H1 (cell line): ENCODE results near the gene RAD51B. TPM values are rescaled to one million over a fixed set of nuclear protein-coding genes. Genes with fewer than 3 reads are reported as not detected.

Source experiments
- CTCF ChIA-PET: fragments of 300-600 bp; sonication (Branson Sonifier 250); formaldehyde crosslinking; loops from one replicate; lab custom pipeline; 2021; ENCODE audit not compliant: partially characterized antibody; lab: Charles Lee
- POLR2A ChIA-PET: fragments of 300-600 bp; sonication (Branson Sonifier 250); formaldehyde crosslinking; loops from one replicate; lab custom pipeline; 2021; ENCODE audit warnings: inconsistent platforms; ENCODE audit not compliant: partially characterized antibody; lab: Charles Lee
- DNase-seq, 2 experiments: peaks; one replicate each; pipeline versions ENCODE4 v3.0.0 to v3.0.0-alpha.2; 2010 to 2022; ENCODE audit warnings: low spot score in 2 of 2, low read depth in 1 of 2, mixed read lengths in 1 of 2
- FAIRE-seq: peaks from 2 replicates; lab custom pipeline; 2011; peaks lifted over from hg19 to GRCh38; lab: Jason Lieb, UNC
- H2AFZ ChIP-seq: 2 replicates; pipeline ENCODE4 v1.8.1; 2012; ENCODE audit warnings: low read length, inconsistent platforms
- H2AK5ac ChIP-seq: 2 replicates; pipeline ENCODE4 v1.6.1; 2013; ENCODE audit warnings: low read depth, low read length
- H2BK120ac ChIP-seq: replicated peaks from 2 replicates; pipeline ENCODE3; 2013; ENCODE audit warnings: low read depth, low read length, inconsistent platforms
- H2BK12ac ChIP-seq: 2 replicates; pipeline ENCODE4 v1.6.1; 2013; ENCODE audit warnings: low read depth, low read length
- H2BK15ac ChIP-seq: 2 replicates; pipeline ENCODE4 v1.6.1; 2013; ENCODE audit warnings: low read length
- H2BK20ac ChIP-seq: 2 replicates; pipeline ENCODE4 v1.6.1; 2013; ENCODE audit warnings: low read length
- H2BK5ac ChIP-seq: 2 replicates; pipeline ENCODE4 v1.6.1; 2013; ENCODE audit warnings: low read depth, low read length
- H3K14ac ChIP-seq: 2 replicates; pipeline ENCODE4 v1.6.1; 2013; ENCODE audit warnings: inconsistent platforms; ENCODE audit not compliant: insufficient read length
- H3K18ac ChIP-seq: 2 replicates; pipeline ENCODE4 v1.6.1; 2013; ENCODE audit warnings: low read length; ENCODE audit errors: extremely low read depth
- H3K23ac ChIP-seq: 2 replicates; pipeline ENCODE4 v1.6.1; 2013; ENCODE audit warnings: inconsistent platforms; ENCODE audit not compliant: insufficient read length
- H3K23me2 ChIP-seq: 2 replicates; pipeline ENCODE4 v1.6.1; 2013; ENCODE audit warnings: low read depth, low read length
- H3K27ac ChIP-seq: 2 replicates; pipeline ENCODE4 v1.6.1; 2011; ENCODE audit warnings: low read depth, low read length, inconsistent platforms
- H3K27me3 ChIP-seq, 4 experiments: replicated peaks in 1 of 4; 1 replicate in 1 of 4; 2 replicates in 3 of 4; pipeline versions ENCODE4 v1.6.1 to v1.8.1; 2011 to 2013; ENCODE audit warnings: low read length in 3 of 4, mild to moderate bottlenecking in 3 of 4, inconsistent platforms in 2 of 4, mixed read lengths in 2 of 4, moderate library complexity in 1 of 4; ENCODE audit not compliant: control insufficient read depth in 3 of 4, insufficient read depth in 3 of 4; ENCODE audit errors: extremely low read depth in 1 of 4
- H3K36me3 ChIP-seq, 4 experiments: 2 replicates each; pipeline versions ENCODE4 v1.6.1 to v1.8.1; 2011 to 2013; ENCODE audit warnings: mild to moderate bottlenecking in 4 of 4, low read length in 3 of 4, moderate library complexity in 2 of 4, control low read depth in 1 of 4, inconsistent platforms in 1 of 4; ENCODE audit not compliant: insufficient read depth in 4 of 4, control insufficient read depth in 2 of 4
- H3K4ac ChIP-seq: replicated peaks from 2 replicates; pipeline ENCODE3; 2013; ENCODE audit warnings: low read length, low read depth, mixed read lengths, inconsistent platforms; ENCODE audit not compliant: insufficient read length
- H3K4me1 ChIP-seq, 4 experiments: replicated peaks in 1 of 4; 1 replicate in 1 of 4; 2 replicates in 3 of 4; pipeline versions ENCODE4 v1.6.1 to v1.8.1; 2011 to 2013; ENCODE audit warnings: low read length in 3 of 4, inconsistent platforms in 2 of 4, mixed read lengths in 1 of 4; ENCODE audit not compliant: insufficient read depth in 4 of 4, control insufficient read depth in 3 of 4
- H3K4me2 ChIP-seq, 2 experiments: 2 replicates each; pipeline versions ENCODE4 v1.6.1 to v1.8.1; 2011 to 2013; ENCODE audit warnings: low read depth in 2 of 2, low read length in 2 of 2, control low read depth in 1 of 2, inconsistent platforms in 1 of 2, mild to moderate bottlenecking in 1 of 2; ENCODE audit not compliant: insufficient read depth in 1 of 2
- H3K4me3 ChIP-seq, 4 experiments: fragments of 200-600, 300-600 bp in 1 of 4; sonication (generic), shearing (Covaris generic), sonication (Bioruptor Twin) in 1 of 4; 2 replicates each; pipeline versions ENCODE4 v1.5.1 to v1.8.1; 2011 to 2016; ENCODE audit warnings: low read length in 4 of 4, low read depth in 3 of 4, control low read depth in 2 of 4, inconsistent platforms in 2 of 4, mild to moderate bottlenecking in 2 of 4, mixed read lengths in 1 of 4, moderate library complexity in 1 of 4; ENCODE audit not compliant: insufficient read depth in 2 of 4; ENCODE audit errors: extremely low read depth in 1 of 4
- H3K56ac ChIP-seq: replicated peaks from 2 replicates; pipeline ENCODE3; 2013; ENCODE audit warnings: low read depth, mild to moderate bottlenecking, mixed read lengths, low read length, inconsistent platforms; ENCODE audit not compliant: insufficient read length
- H3K79me1 ChIP-seq: 2 replicates; pipeline ENCODE4 v1.6.1; 2013; ENCODE audit warnings: low read depth, low read length, control low read depth
- H3K79me2 ChIP-seq, 2 experiments: 2 replicates each; pipeline versions ENCODE4 v1.6.1 to v1.8.1; 2012 to 2013; ENCODE audit warnings: low read length in 2 of 2, mild to moderate bottlenecking in 2 of 2, inconsistent platforms in 1 of 2; ENCODE audit not compliant: insufficient read depth in 2 of 2, control insufficient read depth in 1 of 2
- H3K9ac ChIP-seq, 4 experiments: replicated peaks in 1 of 4; 1 replicate in 1 of 4; 2 replicates in 3 of 4; pipeline versions ENCODE4 v1.6.1 to v1.8.1; 2011 to 2013; ENCODE audit warnings: low read depth in 3 of 4, low read length in 3 of 4, control low read depth in 2 of 4, mild to moderate bottlenecking in 2 of 4, moderate library complexity in 2 of 4, inconsistent platforms in 1 of 4; ENCODE audit errors: extremely low read depth in 1 of 4
- H3K9me3 ChIP-seq, 2 experiments: 2 replicates each; pipeline versions ENCODE4 v1.6.1 to v1.8.1; 2012 to 2013; ENCODE audit warnings: mild to moderate bottlenecking in 2 of 2, moderate library complexity in 2 of 2, control low read depth in 1 of 2, inconsistent platforms in 1 of 2, low read depth in 1 of 2, low read length in 1 of 2, mixed read lengths in 1 of 2; ENCODE audit not compliant: insufficient read depth in 2 of 2
- H4K20me1 ChIP-seq, 2 experiments: replicated peaks in 1 of 2; 2 replicates each; pipeline versions ENCODE3 to v1.8.1; 2011 to 2013; ENCODE audit warnings: inconsistent platforms in 2 of 2, low read length in 2 of 2, mild to moderate bottlenecking in 1 of 2; ENCODE audit not compliant: insufficient read depth in 2 of 2, control insufficient read depth in 1 of 2
- H4K5ac ChIP-seq: 2 replicates; pipeline ENCODE4 v1.6.1; 2013; ENCODE audit warnings: low read length, low read depth, mixed read lengths, inconsistent platforms; ENCODE audit not compliant: insufficient read length
- H4K8ac ChIP-seq: 2 replicates; pipeline ENCODE4 v1.8.0; 2013; ENCODE audit warnings: mild to moderate bottlenecking, moderate library complexity, low read length, inconsistent platforms; ENCODE audit not compliant: insufficient read depth; ENCODE audit errors: extremely low read depth
- H4K91ac ChIP-seq: replicated peaks from 2 replicates; pipeline ENCODE3; 2013; ENCODE audit warnings: low read length, mixed read lengths, inconsistent platforms; ENCODE audit not compliant: insufficient read length
- CBX8 ChIP-seq: fragments of 300-800, 300-1000 bp; sonication (generic); IDR thresholded peaks from 2 replicates; pipeline ENCODE4 v1.7.1; 2016; ENCODE audit warnings: low read depth, low read length, borderline replicate concordance
- CTBP2 ChIP-seq: IDR thresholded peaks from 2 replicates; pipeline ENCODE4 v1.7.0; 2011; ENCODE audit warnings: borderline replicate concordance, mild to moderate bottlenecking, moderate library complexity, mixed read lengths, low read length; ENCODE audit not compliant: insufficient read depth, insufficient read length
- GTF2F1 ChIP-seq: IDR thresholded peaks from 2 replicates; pipeline ENCODE4 v1.6.1; 2012; ENCODE audit warnings: low read depth, low read length, improper control_type of control experiment, borderline replicate concordance
- HDAC6 ChIP-seq: IDR thresholded peaks from one replicate; pipeline ENCODE4 v1.7.1; 2012; ENCODE audit warnings: low read depth, mild to moderate bottlenecking, inconsistent platforms, low read length, moderate library complexity
- JUN ChIP-seq: IDR thresholded peaks from 2 replicates; pipeline ENCODE4 v1.6.1; 2011; ENCODE audit warnings: low read depth, mild to moderate bottlenecking, improper control_type of control experiment, low read length
- RAD21 ChIP-seq, 2 experiments: IDR thresholded peaks in 1 of 2; conservative IDR thresholded peaks in 1 of 2; 2 replicates each; pipeline ENCODE4 v1.6.1; 2011; ENCODE audit warnings: low read depth in 2 of 2, low read length in 2 of 2, improper control_type of control experiment in 1 of 2, inconsistent platforms in 1 of 2, mild to moderate bottlenecking in 1 of 2, moderate library complexity in 1 of 2
- WGBS, 2 experiments: shearing (Covaris generic) in 1 of 2; methylation state at CpG; one replicate each; pipeline versions ENCODE4 v1.1.6 to v1.1.7; 2013 to 2015; ENCODE audit warnings: low lambda C conversion rate in 2 of 2, mixed read lengths in 2 of 2, inconsistent platforms in 1 of 2, low coverage in 1 of 2, missing lambda C conversion rate in 1 of 2; ENCODE audit not compliant: insufficient replicate concordance in 2 of 2, insufficient coverage in 1 of 2, insufficient read length in 1 of 2; ENCODE audit errors: extremely low coverage in 1 of 2, missing lambda C conversion rate in 1 of 2; 5-methylcytosine and 5-hydroxymethylcytosine counted together
- polyA plus RNA-seq, 7 experiments: library from polyadenylated mRNA; depleted of rRNA in 3 of 7; stranded (reverse) in 5 of 7; unstranded in 2 of 7; fragments of >200 nt in 5 of 7; fragments of 200-250 nt in 2 of 7; gene quantifications; 1 replicate in 5 of 7; 2 replicates in 1 of 7; 4 replicates in 1 of 7; pipeline versions ENCODE4 v1.2.1 to v1.2.3, GENCODE V29; 2011 to 2013; ENCODE audit warnings: missing spikeins in 2 of 7, mixed read lengths in 2 of 7
- total RNA-seq: library from RNA; stranded (reverse); fragmentation: NEBNext Ultra II Directional; extraction: Animal tissue kit (Norgen Biotek cat#: 25700); gene quantifications from 2 replicates; pipeline ENCODE4 v1.2.1, GENCODE V29; 2021

Gene RAD51B
- total and polyA plus RNA-seq, 2 of the 8 experiments (the other 6 are each of a cell fraction or from before 2014, with no cell fraction given): 3.9 to 14.9 TPM

GRCh38 chr14:68499451-68499850 is 679.9 kb downstream of the RAD51B start:
- H2BK5ac ChIP-seq: no peak overlapping the region
- H3K23me2 ChIP-seq: no peaks in the 10 kb centered on the region
- POLR2A ChIA-PET: no interaction called here
- no peaks in the 10 kb centered on the region for H3K79me2 ChIP-seq
- no peak overlapping the region for H2BK120ac ChIP-seq
- H3K14ac ChIP-seq: no peak overlapping the region
- H3K4me1 ChIP-seq: peaks cover 0 to 2% (median 0%) of the 10 kb centered on the region in 4 experiments; a peak in 1 of 7 replicates
- H4K20me1 ChIP-seq: no peaks in the 10 kb centered on the region
- H3K4ac ChIP-seq: no peak overlapping the region
- H4K8ac ChIP-seq: no peak overlapping the region
- H2BK15ac ChIP-seq: no peak overlapping the region
- no peaks in the 10 kb centered on the region for H3K79me1 ChIP-seq
- no peak overlapping the region for H3K4me3 ChIP-seq
- H3K56ac ChIP-seq: no peak overlapping the region
- H3K27me3 ChIP-seq: no peaks in the 10 kb centered on the region
- no peak overlapping the region for H4K91ac ChIP-seq
- FAIRE-seq: no peak
- no peak overlapping the region for H2BK20ac ChIP-seq
- no peaks in the 10 kb centered on the region for H3K9me3 ChIP-seq
- 89% methylated on average over 6 of the region's 6 CpGs; no CpG with 5 or more reads in 1 of the 2 experiments for WGBS, 2 experiments
- H2AK5ac ChIP-seq: no peak overlapping the region
- no peak overlapping the region for H2BK12ac ChIP-seq
- no peaks in the 10 kb centered on the region for H3K36me3 ChIP-seq
- no peak overlapping the region for H3K23ac ChIP-seq
- no peak overlapping the region for H3K18ac ChIP-seq
- no peak overlapping the region for H3K9ac ChIP-seq
- no peak overlapping the region for H4K5ac ChIP-seq
- H2AFZ ChIP-seq: no peak overlapping the region
- CTCF ChIA-PET: interaction anchor here (0.8 to 1.1 kb wide), 2 partner anchors 10 to 655 kb away, joined by 3 read pairs; no protein-coding TSS in a partner anchor
- H3K4me2 ChIP-seq: no peak overlapping the region
- H3K27ac ChIP-seq: no peak overlapping the region
- no peak for DNase-seq
- TF ChIP-seq RAD21 (IDR thresholded peaks at IDR 0.05 in 1 of 2, conservative IDR thresholded peaks at IDR 0.05 in 1 of 2; ENCODE audit: low read depth in 2 of 2, low read length in 2 of 2) (no peak), CBX8 (no peak), HDAC6 (no peak), JUN (no peak), GTF2F1 (no peak), CTBP2 (no peak)
